IMR-90 (cell line): Measurements from ENCODE around the gene TSHB. TPM values are rescaled to one million over a fixed set of nuclear protein-coding genes. Genes with fewer than 3 reads are reported as not detected.

Experiments
- ATAC-seq: fragments of 200-7000 bp; cut with Tn5 transposase; 2 replicates; pipeline ENCODE4 v1.9.1; 2020; ENCODE audit warnings: low read depth, mild to moderate bottlenecking, moderate library complexity
- BruUV-seq: library from RNA; stranded (reverse); fragments of 400-500 nt; replicated peaks from 2 replicates; lab custom pipeline; 2021; lab: Mats Ljungman, UMichigan
- CTCF ChIA-PET: fragments of 300-600 bp; formaldehyde crosslinking; extraction: SDS; loops from one replicate; lab custom pipeline; 2021; ENCODE audit warnings: antibody characterized with exemption; lab: Yijun Ruan, JAX
- POLR2A ChIA-PET: fragments of 300-600 bp; sonication (Branson Sonifier 250); formaldehyde crosslinking; loops from one replicate; lab custom pipeline; 2022; ENCODE audit warnings: antibody characterized with exemption; ENCODE audit not compliant: unreplicated experiment; lab: Charles Lee
- DNase-seq: peaks from one replicate; pipeline ENCODE4 v3.0.0; 2013
- H2AFZ ChIP-seq: replicated peaks from 2 replicates; pipeline ENCODE3; 2013; ENCODE audit warnings: low read length, mild to moderate bottlenecking; ENCODE audit not compliant: poor library complexity
- H2AK5ac ChIP-seq: 2 replicates; pipeline ENCODE4 v1.6.1; 2013; ENCODE audit warnings: low read depth, low read length, inconsistent platforms
- H2AK9ac ChIP-seq: replicated peaks from 2 replicates; pipeline ENCODE3; 2013; ENCODE audit warnings: mild to moderate bottlenecking, low read depth, low read length, moderate library complexity; ENCODE audit not compliant: poor library complexity
- H2BK120ac ChIP-seq: 2 replicates; pipeline ENCODE4 v1.6.1; 2013; ENCODE audit warnings: low read depth, low read length, inconsistent platforms
- H2BK15ac ChIP-seq: 3 replicates; pipeline ENCODE4 v1.6.1; 2013; ENCODE audit warnings: low read depth, low read length, inconsistent platforms
- H2BK20ac ChIP-seq: 2 replicates; pipeline ENCODE4 v1.6.1; 2013; ENCODE audit warnings: low read depth, mild to moderate bottlenecking, inconsistent platforms, low read length, moderate library complexity
- H2BK5ac ChIP-seq: 2 replicates; pipeline ENCODE4 v1.6.1; 2013; ENCODE audit warnings: mild to moderate bottlenecking, low read depth, low read length, inconsistent platforms; ENCODE audit not compliant: poor library complexity, severe bottlenecking
- H3K14ac ChIP-seq: replicated peaks from 2 replicates; pipeline ENCODE4 v1.6.1; 2013; ENCODE audit warnings: low read depth, low read length, inconsistent platforms
- H3K18ac ChIP-seq: 2 replicates; pipeline ENCODE4 v1.6.1; 2013; ENCODE audit warnings: low read depth, low read length, control low read depth
- H3K23ac ChIP-seq: 2 replicates; pipeline ENCODE4 v1.6.1; 2013; ENCODE audit warnings: low read depth, low read length, inconsistent platforms
- H3K27ac ChIP-seq: 2 replicates; pipeline ENCODE4 v1.5.1; 2013; ENCODE audit warnings: mild to moderate bottlenecking, control low read depth, low read length; ENCODE audit not compliant: insufficient read depth
- H3K27me3 ChIP-seq: 2 replicates; pipeline ENCODE4 v1.6.1; 2013; ENCODE audit warnings: low read length; ENCODE audit not compliant: control insufficient read depth, insufficient read depth
- H3K36me3 ChIP-seq: 2 replicates; pipeline ENCODE4 v1.6.1; 2013; ENCODE audit warnings: low read length, mixed read lengths; ENCODE audit not compliant: control insufficient read depth, insufficient read depth
- H3K4ac ChIP-seq: 2 replicates; pipeline ENCODE4 v1.6.1; 2013; ENCODE audit warnings: low read depth, low read length, inconsistent platforms
- H3K4me1 ChIP-seq: 2 replicates; pipeline ENCODE4 v1.6.1; 2013; ENCODE audit warnings: low read length, mixed read lengths; ENCODE audit not compliant: control insufficient read depth, insufficient read depth
- H3K4me2 ChIP-seq: 2 replicates; pipeline ENCODE4 v1.6.1; 2013; ENCODE audit warnings: low read depth, mild to moderate bottlenecking, control low read depth, low read length, moderate library complexity
- H3K4me3 ChIP-seq: 2 replicates; pipeline ENCODE4 v1.5.1; 2013; ENCODE audit warnings: low read depth, mild to moderate bottlenecking, control low read depth, low read length, moderate library complexity; ENCODE audit not compliant: insufficient read depth
- H3K56ac ChIP-seq: 2 replicates; pipeline ENCODE4 v1.6.1; 2013; ENCODE audit warnings: low read length, inconsistent platforms; ENCODE audit not compliant: insufficient read depth; ENCODE audit errors: extremely low read depth
- H3K79me1 ChIP-seq, 2 experiments: 2 replicates each; pipeline ENCODE4 v1.6.1; 2013; ENCODE audit warnings: low read length in 2 of 2, inconsistent platforms in 1 of 2, low read depth in 1 of 2
- H3K9ac ChIP-seq: 2 replicates; pipeline ENCODE4 v1.6.1; 2013; ENCODE audit warnings: low read depth, low read length, control low read depth
- H3K9me1 ChIP-seq: 2 replicates; pipeline ENCODE4 v1.6.1; 2013; ENCODE audit warnings: low read length, inconsistent platforms; ENCODE audit not compliant: insufficient read depth
- H3K9me3 ChIP-seq: 2 replicates; pipeline ENCODE4 v1.6.1; 2013; ENCODE audit warnings: low read length; ENCODE audit not compliant: control insufficient read depth, insufficient read depth
- H4K20me1 ChIP-seq: 2 replicates; pipeline ENCODE4 v1.6.1; 2013; ENCODE audit warnings: low read length, inconsistent platforms; ENCODE audit not compliant: insufficient read depth
- H4K5ac ChIP-seq: 2 replicates; pipeline ENCODE4 v1.6.1; 2013; ENCODE audit warnings: mild to moderate bottlenecking, low read depth, low read length, control low read depth
- H4K8ac ChIP-seq, 2 experiments: 2 replicates each; pipeline ENCODE4 v1.6.1; 2013; ENCODE audit warnings: low read depth in 2 of 2, low read length in 2 of 2, control low read depth in 1 of 2, inconsistent platforms in 1 of 2
- H4K91ac ChIP-seq: 2 replicates; pipeline ENCODE4 v1.6.1; 2013; ENCODE audit warnings: low read depth, low read length, inconsistent platforms; ENCODE audit not compliant: insufficient read depth
- BHLHE40 ChIP-seq: fragments of 150-350 bp; IDR thresholded peaks from 2 replicates; pipeline ENCODE4 v1.6.1; 2016; ENCODE audit warnings: mild to moderate bottlenecking, low read depth, low read length
- CEBPB ChIP-seq: IDR thresholded peaks from 2 replicates; pipeline ENCODE4 v1.6.1; 2012; ENCODE audit warnings: low read depth, low read length, improper control_type of control experiment
- CHD1 ChIP-seq: IDR thresholded peaks from 2 replicates; pipeline ENCODE4 v1.6.1; 2012; ENCODE audit warnings: low read depth, low read length, improper control_type of control experiment
- CTCF ChIP-seq: conservative IDR thresholded peaks from 2 replicates; pipeline ENCODE4 v1.5.1; 2012; ENCODE audit warnings: mild to moderate bottlenecking, low read depth, low read length, improper control_type of control experiment
- FOS ChIP-seq: fragments of 150-350 bp; IDR thresholded peaks from 2 replicates; pipeline ENCODE4 v1.6.1; 2016; ENCODE audit warnings: low read depth, low read length
- MAFK ChIP-seq: IDR thresholded peaks from 2 replicates; pipeline ENCODE4 v1.6.1; 2012; ENCODE audit warnings: low read depth, low read length, improper control_type of control experiment
- MAZ ChIP-seq: IDR thresholded peaks from 2 replicates; pipeline ENCODE4 v1.6.1; 2012; ENCODE audit warnings: low read depth, mild to moderate bottlenecking, low read length, improper control_type of control experiment, moderate library complexity, borderline replicate concordance
- MXI1 ChIP-seq: IDR thresholded peaks from 2 replicates; pipeline ENCODE4 v1.6.1; 2012; ENCODE audit warnings: low read depth, mild to moderate bottlenecking, low read length, moderate library complexity, borderline replicate concordance
- NFE2L2 ChIP-seq: fragments of 150-350 bp; IDR thresholded peaks from 2 replicates; pipeline ENCODE4 v1.6.1; 2016; ENCODE audit warnings: low read depth, mild to moderate bottlenecking, low read length
- POLR2A ChIP-seq: IDR thresholded peaks from 2 replicates; pipeline ENCODE4 v1.6.1; 2012; ENCODE audit warnings: mild to moderate bottlenecking, low read depth, low read length
- RAD21 ChIP-seq: IDR thresholded peaks from 2 replicates; pipeline ENCODE4 v1.6.1; 2012; ENCODE audit warnings: low read length, improper control_type of control experiment
- RCOR1 ChIP-seq: IDR thresholded peaks from 2 replicates; pipeline ENCODE4 v1.6.1; 2012; ENCODE audit warnings: mild to moderate bottlenecking, low read length, improper control_type of control experiment; ENCODE audit not compliant: insufficient replicate concordance
- RFX5 ChIP-seq: IDR thresholded peaks from 2 replicates; pipeline ENCODE4 v1.8.0; 2012; ENCODE audit warnings: low read depth, mild to moderate bottlenecking, low read length, moderate library complexity
- SMC3 ChIP-seq: fragments of 150-350 bp; IDR thresholded peaks from 2 replicates; pipeline ENCODE4 v1.6.1; 2016; ENCODE audit warnings: low read depth, mild to moderate bottlenecking, antibody characterized with exemption, low read length, moderate library complexity
- WGBS, 2 experiments: methylation state at CpG; one replicate each; pipeline versions ENCODE4 v1.1.5 to v1.1.7; 2013; ENCODE audit warnings: missing lambda C conversion rate in 2 of 2; ENCODE audit not compliant: insufficient read length in 1 of 2; ENCODE audit errors: extremely low coverage in 2 of 2; 5-methylcytosine and 5-hydroxymethylcytosine counted together
- dilution Hi-C: fragments of 300-500 bp; cut with HindIII; formaldehyde crosslinking; loops from one replicate; pipeline ENCODE4 v1.14.3; 2018; ENCODE audit warnings: low sequenced_read_pairs; ENCODE audit not compliant: unreplicated experiment
- in situ Hi-C: fragments of 300-500 bp; cut with MboI; formaldehyde crosslinking; loops from 3 replicates; pipeline ENCODE4 v1.14.3; 2019; ENCODE audit warnings: low sequenced_read_pairs, inconsistent platforms, mixed read lengths
- intact Hi-C: fragments of 100-400 bp; cut with micrococcal nuclease; formaldehyde crosslinking; loops from 2 replicates; pipeline ENCODE4 v1.10.0; 2022
- polyA plus RNA-seq, 3 experiments: library from polyadenylated mRNA; depleted of rRNA; stranded (reverse); fragments of >200 nt; gene quantifications; 2 replicates each; pipeline ENCODE4 v1.2.3, GENCODE V29; 2012; ENCODE audit warnings: low replicate concordance in 1 of 3
- total RNA-seq: library from RNA; depleted of rRNA; stranded (reverse); fragments of >200 nt; gene quantifications from 2 replicates; pipeline ENCODE4 v1.2.3, GENCODE V29; 2012
- TF ChIP-seq, protein P1 (sequence below): fragments of 150-350 bp; IDR thresholded peaks from 2 replicates; pipeline ENCODE4 v1.6.1; 2016; ENCODE audit warnings: low read depth, mild to moderate bottlenecking, low read length, moderate library complexity, borderline replicate concordance
- TF ChIP-seq, protein P2 (sequence below): fragments of 150-350 bp; IDR thresholded peaks from 2 replicates; pipeline ENCODE4 v1.6.1; 2017; ENCODE audit warnings: mild to moderate bottlenecking, antibody characterized with exemption, low read length, low read depth

The TSHB gene
- total and polyA plus RNA-seq, 2 of the 4 experiments (the other 2 are of a cell fraction) = not detected

DNA sequence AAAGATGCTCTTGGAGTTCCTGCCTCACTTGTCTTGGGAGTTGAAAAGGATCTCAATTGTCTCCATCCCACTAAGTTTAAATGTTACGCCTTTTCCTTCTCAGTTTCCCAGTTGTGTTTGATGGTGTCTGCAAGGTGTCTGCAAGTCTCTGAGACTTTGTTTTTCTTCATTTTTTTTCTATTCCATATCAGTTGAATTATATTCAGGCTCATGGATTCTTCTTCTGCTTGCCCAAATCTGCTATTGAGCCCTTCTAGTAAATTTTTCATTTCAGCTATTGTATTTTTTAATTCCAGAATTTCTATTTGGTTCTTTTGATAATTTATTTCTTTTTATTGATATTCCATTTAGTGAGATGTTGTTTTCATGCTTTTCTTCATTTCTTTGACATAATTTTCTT lies 47.4 kb upstream of the TSHB start:
- Histone ChIP-seq H3K9ac (no peak overlapping the region), H3K79me1 (no peaks in the 10 kb centered on the region), H3K4me3 (no peak overlapping the region), H2BK120ac (no peak overlapping the region), H3K36me3 (no peaks in the 10 kb centered on the region), H3K27ac (no peak overlapping the region), H3K56ac (no peak overlapping the region), H2BK15ac (no peak overlapping the region), H3K4me1 (no peaks in the 10 kb centered on the region), H3K4me2 (no peak overlapping the region), H2BK5ac (no peak overlapping the region), H4K8ac (no peak overlapping the region), H2BK20ac (no peak overlapping the region), H2AFZ (no peak overlapping the region), H3K9me3 (no peaks in the 10 kb centered on the region), H2AK5ac (no peak overlapping the region), H3K9me1 (no peaks in the 10 kb centered on the region), H3K18ac (no peak overlapping the region), H4K91ac (no peak overlapping the region), H2AK9ac (no peak overlapping the region), H3K23ac (no peak overlapping the region), H3K4ac (no peak overlapping the region), H3K27me3 (no peaks in the 10 kb centered on the region; the same call in 1 of the 2 replicates), H3K14ac (no peak overlapping the region), H4K20me1 (no peaks in the 10 kb centered on the region), H4K5ac (no peak overlapping the region)
- CTCF ChIA-PET = no interaction called here
- intact Hi-C loops (loop anchor here (5.0 kb wide), 1 partner anchor 485 kb away; no protein-coding TSS in a partner anchor), in situ Hi-C loops (loop anchor here (10.0 kb wide), 1 partner anchor 493 kb away; no protein-coding TSS in a partner anchor), dilution Hi-C loops (no loop called here)
- TF ChIP-seq MAFK (no peak), CEBPB (no peak), SMC3 (no peak), BHLHE40 (no peak), RAD21 (no peak), FOS (no peak), MAZ (no peak), POLR2A (no peak), RFX5 (no peak), RCOR1 (no peak), CHD1 (no peak), NFE2L2 (no peak), CTCF (no peak), MXI1 (no peak)
- TF ChIP-seq, protein P1, sequence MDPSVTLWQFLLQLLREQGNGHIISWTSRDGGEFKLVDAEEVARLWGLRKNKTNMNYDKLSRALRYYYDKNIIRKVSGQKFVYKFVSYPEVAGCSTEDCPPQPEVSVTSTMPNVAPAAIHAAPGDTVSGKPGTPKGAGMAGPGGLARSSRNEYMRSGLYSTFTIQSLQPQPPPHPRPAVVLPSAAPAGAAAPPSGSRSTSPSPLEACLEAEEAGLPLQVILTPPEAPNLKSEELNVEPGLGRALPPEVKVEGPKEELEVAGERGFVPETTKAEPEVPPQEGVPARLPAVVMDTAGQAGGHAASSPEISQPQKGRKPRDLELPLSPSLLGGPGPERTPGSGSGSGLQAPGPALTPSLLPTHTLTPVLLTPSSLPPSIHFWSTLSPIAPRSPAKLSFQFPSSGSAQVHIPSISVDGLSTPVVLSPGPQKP = no peak
- TF ChIP-seq, protein P2, sequence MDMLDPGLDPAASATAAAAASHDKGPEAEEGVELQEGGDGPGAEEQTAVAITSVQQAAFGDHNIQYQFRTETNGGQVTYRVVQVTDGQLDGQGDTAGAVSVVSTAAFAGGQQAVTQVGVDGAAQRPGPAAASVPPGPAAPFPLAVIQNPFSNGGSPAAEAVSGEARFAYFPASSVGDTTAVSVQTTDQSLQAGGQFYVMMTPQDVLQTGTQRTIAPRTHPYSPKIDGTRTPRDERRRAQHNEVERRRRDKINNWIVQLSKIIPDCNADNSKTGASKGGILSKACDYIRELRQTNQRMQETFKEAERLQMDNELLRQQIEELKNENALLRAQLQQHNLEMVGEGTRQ = no peak
- BruUV-seq = no TSS peak
- no CpG with 5 or more reads among the region's 1 CpG for WGBS, 2 experiments
- POLR2A ChIA-PET = no interaction called here
- ATAC-seq (no peak), DNase-seq (no peak)
